K562 (cell line): ENCODE results near the gene APBA2. TPM values are rescaled to one million over a fixed set of nuclear protein-coding genes. Genes with fewer than 3 reads are reported as not detected.

Experiments
- ATAC-seq: fragments of 200-7000 bp; cut with Tn5 transposase; 3 replicates; pipeline ENCODE4 v1.9.1; 2020; ENCODE audit warnings: moderate library complexity
- BruUV-seq: library from RNA; stranded (reverse); fragments of 400-500 nt; replicated peaks from 2 replicates; lab custom pipeline; 2021; lab: Mats Ljungman, UMichigan
- CTCF ChIA-PET: fragments of 300-600 bp; formaldehyde crosslinking; extraction: SDS; loops from one replicate; lab custom pipeline; 2021; ENCODE audit warnings: low intra/inter-chr PET ratio; lab: Yijun Ruan, JAX
- POLR2A ChIA-PET: fragments of 300-600, 350-650 bp; sonication (Branson Sonifier 250); formaldehyde crosslinking; extraction: SDS; loops from one replicate; lab custom pipeline; 2021; ENCODE audit warnings: antibody characterized with exemption, inconsistent platforms; lab: Yijun Ruan, JAX
- DNase-seq, 4 experiments: peaks; one replicate each; pipeline versions ENCODE4 v3.0.0 to v3.0.0-alpha.2; 2011 to 2018; ENCODE audit warnings: low spot score in 3 of 4, mixed read lengths in 3 of 4; ENCODE audit errors: extremely low read depth in 1 of 4
- FAIRE-seq: peaks from 2 replicates; lab custom pipeline; 2011; peaks lifted over from hg19 to GRCh38; lab: Jason Lieb, UNC
- H2AFZ ChIP-seq: 2 replicates; pipeline ENCODE4 v1.6.0; 2011; ENCODE audit warnings: low read depth, low read length, control low read depth, inconsistent platforms
- H3K27ac ChIP-seq: fragments of 200-600 bp; 3 replicates; pipeline ENCODE4 v1.8.0; 2011; ENCODE audit warnings: low read depth, mild to moderate bottlenecking, control low read depth, inconsistent platforms, low read length, moderate library complexity, mixed read lengths; ENCODE audit errors: extremely low read depth
- H3K27me3 ChIP-seq, 2 experiments: fragments of 300-600 bp in 1 of 2; 2 replicates in 1 of 2; 3 replicates in 1 of 2; pipeline versions ENCODE4 v1.6.0 to v1.8.0; 2011; ENCODE audit warnings: inconsistent platforms in 2 of 2, low read length in 2 of 2, mild to moderate bottlenecking in 1 of 2, mixed read lengths in 1 of 2, moderate library complexity in 1 of 2; ENCODE audit not compliant: control insufficient read depth in 2 of 2, insufficient read depth in 2 of 2
- H3K36me3 ChIP-seq: fragments of 300-600 bp; 3 replicates; pipeline ENCODE4 v1.8.0; 2011; ENCODE audit warnings: mild to moderate bottlenecking, low read length, inconsistent platforms; ENCODE audit not compliant: control insufficient read depth, insufficient read depth
- H3K4me1 ChIP-seq, 2 experiments: fragments of 200-600 bp in 1 of 2; replicated peaks in 1 of 2; 2 replicates in 1 of 2; 3 replicates in 1 of 2; pipeline versions ENCODE4 v1.5.1 to v1.8.0; 2011; ENCODE audit warnings: inconsistent platforms in 2 of 2, low read length in 2 of 2, mild to moderate bottlenecking in 1 of 2, mixed read lengths in 1 of 2, moderate library complexity in 1 of 2; ENCODE audit not compliant: control insufficient read depth in 2 of 2, insufficient read depth in 2 of 2
- H3K4me2 ChIP-seq: 2 replicates; pipeline ENCODE4 v1.6.1; 2011; ENCODE audit warnings: low read length, control low read depth, inconsistent platforms, mixed read lengths; ENCODE audit not compliant: insufficient read depth
- H3K4me3 ChIP-seq: fragments of 200-600 bp; sonication (generic), shearing (Covaris generic); 2 replicates; pipeline ENCODE4 v1.5.1; 2016; ENCODE audit warnings: control low read depth, inconsistent platforms
- H3K79me2 ChIP-seq: fragments of 200-600 bp; 3 replicates; pipeline ENCODE4 v1.8.0; 2011; ENCODE audit warnings: low read length, inconsistent platforms; ENCODE audit not compliant: control insufficient read depth, insufficient read depth
- H3K9ac ChIP-seq, 2 experiments: 2 replicates each; pipeline versions ENCODE4 v1.6.0 to v1.6.1; 2011; ENCODE audit warnings: low read depth in 2 of 2, low read length in 2 of 2, control low read depth in 1 of 2, inconsistent platforms in 1 of 2, mild to moderate bottlenecking in 1 of 2, mixed read lengths in 1 of 2; ENCODE audit not compliant: insufficient read depth in 1 of 2
- H3K9me1 ChIP-seq: one replicate; pipeline ENCODE4 v1.6.0; 2011; ENCODE audit warnings: inconsistent platforms, mild to moderate bottlenecking, low read length, moderate library complexity; ENCODE audit not compliant: control insufficient read depth, insufficient read depth
- H3K9me3 ChIP-seq: replicated peaks from 2 replicates; pipeline ENCODE4 v1.5.1; 2011; ENCODE audit warnings: low read depth, low read length, inconsistent platforms; ENCODE audit not compliant: control insufficient read depth, insufficient read depth
- H4K20me1 ChIP-seq: replicated peaks from 2 replicates; pipeline ENCODE4 v1.6.1; 2011; ENCODE audit warnings: low read length, inconsistent platforms, mixed read lengths; ENCODE audit not compliant: control insufficient read depth, insufficient read depth
- BRD4 ChIP-seq: fragments of 200-600 bp; sonication (generic); IDR thresholded peaks from 2 replicates; pipeline ENCODE4 v1.6.1; 2017; ENCODE audit warnings: inconsistent platforms
- COPS2 ChIP-seq: fragments of 450-650 bp; conservative IDR thresholded peaks from 2 replicates; pipeline ENCODE4 v1.6.1; 2016; ENCODE audit warnings: mild to moderate bottlenecking, moderate library complexity
- FOXK1 ChIP-seq: sonication (generic); formaldehyde crosslinking; IDR thresholded peaks from 2 replicates; pipeline ENCODE4 v1.8.0; 2022; ENCODE audit warnings: missing genetic modification reagents, mild to moderate bottlenecking, borderline replicate concordance
- FOXP1 ChIP-seq: sonication (generic); formaldehyde crosslinking; IDR thresholded peaks from 2 replicates; pipeline ENCODE4 v1.8.0; 2022; ENCODE audit warnings: mild to moderate bottlenecking, missing genetic modification reagents
- ZC3H8 ChIP-seq: fragments of 450-650 bp; IDR thresholded peaks from 2 replicates; pipeline ENCODE4 v1.6.1; 2017
- WGBS: fragments of 100-300 bp; shearing (Covaris generic); methylation state at CpG from one replicate; pipeline ENCODE4 v1.1.6; 2016; ENCODE audit warnings: low coverage, mixed read lengths; ENCODE audit not compliant: insufficient coverage; ENCODE audit errors: missing lambda C conversion rate; 5-methylcytosine and 5-hydroxymethylcytosine counted together
- in situ Hi-C: fragments of 300-500 bp; cut with MboI; formaldehyde crosslinking; loops from 4 replicates; pipeline ENCODE4 v1.15.0; 2018; ENCODE audit warnings: inconsistent platforms, mixed read lengths
- intact Hi-C: fragments of 100-400 bp; cut with micrococcal nuclease; formaldehyde crosslinking; loops from 2 replicates; pipeline ENCODE4 v1.14.2; 2022
- polyA plus RNA-seq, 8 experiments: library from polyadenylated mRNA; depleted of rRNA in 4 of 8; stranded (reverse) in 5 of 8; unstranded in 3 of 8; fragments of >200 nt; fragmentation: Nextera tagmentation in 2 of 8; fragmentation: Illumina TruSeq in 1 of 8; extraction: Ambion mirVana in 2 of 8; extraction: Trizol in 1 of 8; gene quantifications; 2 replicates each; pipeline versions ENCODE4 v1.2.1 to v1.2.3, GENCODE V29; 2011 to 2014; ENCODE audit warnings: inconsistent platforms in 1 of 8, missing spikeins in 1 of 8
- total RNA-seq, 7 experiments: library from RNA; depleted of rRNA in 6 of 7; stranded (reverse); fragments of >200 nt in 6 of 7; fragmentation: Illumina TruSeq in 2 of 7; extraction: Trizol in 2 of 7; gene quantifications; 2 replicates each; pipeline versions ENCODE4 v1.2.1 to v1.2.3, GENCODE V29; 2011 to 2021; ENCODE audit warnings: low replicate concordance in 1 of 7
- TF ChIP-seq, protein P1 (sequence below): fragments of 450-650 bp; IDR thresholded peaks from 2 replicates; pipeline ENCODE4 v1.6.1; 2016; ENCODE audit warnings: mild to moderate bottlenecking, moderate library complexity

Gene APBA2
- total and polyA plus RNA-seq, 9 of the 15 experiments (the other 6 are each of a cell fraction or from before 2014, with no cell fraction given) = 0.24 to 40.9 (median 25.2) TPM

DNA sequence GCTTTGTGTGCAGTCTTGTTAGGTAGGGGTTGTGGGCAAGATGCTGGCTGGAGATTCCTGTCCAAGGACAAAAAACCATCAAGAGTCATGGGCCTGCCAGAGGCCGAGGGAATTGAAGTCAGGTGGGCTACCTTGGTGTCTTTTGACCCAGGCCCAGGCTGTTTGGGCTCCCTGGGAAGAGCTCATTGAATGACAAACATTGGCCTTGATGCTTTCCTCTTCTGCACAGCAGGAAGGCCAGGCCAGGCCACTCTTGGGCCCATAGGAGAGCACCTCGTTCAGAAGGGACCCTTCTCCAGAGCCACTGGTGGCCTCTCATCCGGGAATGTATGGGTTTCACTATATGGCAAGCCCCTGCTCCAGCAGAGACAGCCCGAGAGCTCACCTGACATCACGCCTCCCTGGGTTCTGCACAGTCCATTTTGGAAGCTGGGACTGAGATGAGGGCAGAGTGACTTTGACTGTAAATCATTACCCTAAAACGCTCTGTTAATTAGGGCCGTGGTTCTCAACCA, 214.8 kb downstream of the APBA2 start:
- ChIA-PET POLR2A (interaction anchor here (0.5 kb wide), 1 partner anchor 21 kb away, joined by 3 read pairs; no protein-coding TSS in a partner anchor), CTCF (no interaction called here)
- ATAC-seq (no peak), DNase-seq (no peak), FAIRE-seq (no peak)
- in situ Hi-C loops = no loop called here
- no peak overlapping the region for H2AFZ ChIP-seq
- intact Hi-C loops = no loop called here
- peaks cover 0 to 3% of the 10 kb centered on the region in 2 experiments; a peak in 1 of 5 replicates for H3K4me1 ChIP-seq
- no peaks in the 10 kb centered on the region for H3K27me3 ChIP-seq
- no peak overlapping the region for H3K27ac ChIP-seq
- H3K4me2 ChIP-seq = no peak overlapping the region
- no peaks in the 10 kb centered on the region for H3K9me3 ChIP-seq
- no peak overlapping the region for H3K9ac ChIP-seq
- H3K79me2 ChIP-seq = no peaks in the 10 kb centered on the region
- no peaks in the 10 kb centered on the region for H4K20me1 ChIP-seq
- no TSS peak for BruUV-seq
- H3K9me1 ChIP-seq = peaks cover 2% of the 10 kb centered on the region
- 58% methylated on average over 7 of the region's 7 CpGs for WGBS
- H3K4me3 ChIP-seq = no peak overlapping the region
- H3K36me3 ChIP-seq = peaks cover 33% of the 10 kb centered on the region; the same call in 2 of the 3 replicates
- TF ChIP-seq FOXK1 (CRISPR knock-in tag) = no peak
- TF ChIP-seq ZC3H8 = no peak
- no peak for TF ChIP-seq BRD4
- no peak for TF ChIP-seq FOXP1 (CRISPR knock-in tag)
- TF ChIP-seq, protein P1, sequence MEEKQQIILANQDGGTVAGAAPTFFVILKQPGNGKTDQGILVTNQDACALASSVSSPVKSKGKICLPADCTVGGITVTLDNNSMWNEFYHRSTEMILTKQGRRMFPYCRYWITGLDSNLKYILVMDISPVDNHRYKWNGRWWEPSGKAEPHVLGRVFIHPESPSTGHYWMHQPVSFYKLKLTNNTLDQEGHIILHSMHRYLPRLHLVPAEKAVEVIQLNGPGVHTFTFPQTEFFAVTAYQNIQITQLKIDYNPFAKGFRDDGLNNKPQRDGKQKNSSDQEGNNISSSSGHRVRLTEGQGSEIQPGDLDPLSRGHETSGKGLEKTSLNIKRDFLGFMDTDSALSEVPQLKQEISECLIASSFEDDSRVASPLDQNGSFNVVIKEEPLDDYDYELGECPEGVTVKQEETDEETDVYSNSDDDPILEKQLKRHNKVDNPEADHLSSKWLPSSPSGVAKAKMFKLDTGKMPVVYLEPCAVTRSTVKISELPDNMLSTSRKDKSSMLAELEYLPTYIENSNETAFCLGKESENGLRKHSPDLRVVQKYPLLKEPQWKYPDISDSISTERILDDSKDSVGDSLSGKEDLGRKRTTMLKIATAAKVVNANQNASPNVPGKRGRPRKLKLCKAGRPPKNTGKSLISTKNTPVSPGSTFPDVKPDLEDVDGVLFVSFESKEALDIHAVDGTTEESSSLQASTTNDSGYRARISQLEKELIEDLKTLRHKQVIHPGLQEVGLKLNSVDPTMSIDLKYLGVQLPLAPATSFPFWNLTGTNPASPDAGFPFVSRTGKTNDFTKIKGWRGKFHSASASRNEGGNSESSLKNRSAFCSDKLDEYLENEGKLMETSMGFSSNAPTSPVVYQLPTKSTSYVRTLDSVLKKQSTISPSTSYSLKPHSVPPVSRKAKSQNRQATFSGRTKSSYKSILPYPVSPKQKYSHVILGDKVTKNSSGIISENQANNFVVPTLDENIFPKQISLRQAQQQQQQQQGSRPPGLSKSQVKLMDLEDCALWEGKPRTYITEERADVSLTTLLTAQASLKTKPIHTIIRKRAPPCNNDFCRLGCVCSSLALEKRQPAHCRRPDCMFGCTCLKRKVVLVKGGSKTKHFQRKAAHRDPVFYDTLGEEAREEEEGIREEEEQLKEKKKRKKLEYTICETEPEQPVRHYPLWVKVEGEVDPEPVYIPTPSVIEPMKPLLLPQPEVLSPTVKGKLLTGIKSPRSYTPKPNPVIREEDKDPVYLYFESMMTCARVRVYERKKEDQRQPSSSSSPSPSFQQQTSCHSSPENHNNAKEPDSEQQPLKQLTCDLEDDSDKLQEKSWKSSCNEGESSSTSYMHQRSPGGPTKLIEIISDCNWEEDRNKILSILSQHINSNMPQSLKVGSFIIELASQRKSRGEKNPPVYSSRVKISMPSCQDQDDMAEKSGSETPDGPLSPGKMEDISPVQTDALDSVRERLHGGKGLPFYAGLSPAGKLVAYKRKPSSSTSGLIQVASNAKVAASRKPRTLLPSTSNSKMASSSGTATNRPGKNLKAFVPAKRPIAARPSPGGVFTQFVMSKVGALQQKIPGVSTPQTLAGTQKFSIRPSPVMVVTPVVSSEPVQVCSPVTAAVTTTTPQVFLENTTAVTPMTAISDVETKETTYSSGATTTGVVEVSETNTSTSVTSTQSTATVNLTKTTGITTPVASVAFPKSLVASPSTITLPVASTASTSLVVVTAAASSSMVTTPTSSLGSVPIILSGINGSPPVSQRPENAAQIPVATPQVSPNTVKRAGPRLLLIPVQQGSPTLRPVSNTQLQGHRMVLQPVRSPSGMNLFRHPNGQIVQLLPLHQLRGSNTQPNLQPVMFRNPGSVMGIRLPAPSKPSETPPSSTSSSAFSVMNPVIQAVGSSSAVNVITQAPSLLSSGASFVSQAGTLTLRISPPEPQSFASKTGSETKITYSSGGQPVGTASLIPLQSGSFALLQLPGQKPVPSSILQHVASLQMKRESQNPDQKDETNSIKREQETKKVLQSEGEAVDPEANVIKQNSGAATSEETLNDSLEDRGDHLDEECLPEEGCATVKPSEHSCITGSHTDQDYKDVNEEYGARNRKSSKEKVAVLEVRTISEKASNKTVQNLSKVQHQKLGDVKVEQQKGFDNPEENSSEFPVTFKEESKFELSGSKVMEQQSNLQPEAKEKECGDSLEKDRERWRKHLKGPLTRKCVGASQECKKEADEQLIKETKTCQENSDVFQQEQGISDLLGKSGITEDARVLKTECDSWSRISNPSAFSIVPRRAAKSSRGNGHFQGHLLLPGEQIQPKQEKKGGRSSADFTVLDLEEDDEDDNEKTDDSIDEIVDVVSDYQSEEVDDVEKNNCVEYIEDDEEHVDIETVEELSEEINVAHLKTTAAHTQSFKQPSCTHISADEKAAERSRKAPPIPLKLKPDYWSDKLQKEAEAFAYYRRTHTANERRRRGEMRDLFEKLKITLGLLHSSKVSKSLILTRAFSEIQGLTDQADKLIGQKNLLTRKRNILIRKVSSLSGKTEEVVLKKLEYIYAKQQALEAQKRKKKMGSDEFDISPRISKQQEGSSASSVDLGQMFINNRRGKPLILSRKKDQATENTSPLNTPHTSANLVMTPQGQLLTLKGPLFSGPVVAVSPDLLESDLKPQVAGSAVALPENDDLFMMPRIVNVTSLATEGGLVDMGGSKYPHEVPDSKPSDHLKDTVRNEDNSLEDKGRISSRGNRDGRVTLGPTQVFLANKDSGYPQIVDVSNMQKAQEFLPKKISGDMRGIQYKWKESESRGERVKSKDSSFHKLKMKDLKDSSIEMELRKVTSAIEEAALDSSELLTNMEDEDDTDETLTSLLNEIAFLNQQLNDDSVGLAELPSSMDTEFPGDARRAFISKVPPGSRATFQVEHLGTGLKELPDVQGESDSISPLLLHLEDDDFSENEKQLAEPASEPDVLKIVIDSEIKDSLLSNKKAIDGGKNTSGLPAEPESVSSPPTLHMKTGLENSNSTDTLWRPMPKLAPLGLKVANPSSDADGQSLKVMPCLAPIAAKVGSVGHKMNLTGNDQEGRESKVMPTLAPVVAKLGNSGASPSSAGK = no peak
- no peak for TF ChIP-seq COPS2
